Keratinocyte (primary cell): Measurements from ENCODE around the gene ZNF44. TPM values are rescaled to one million over a fixed set of nuclear protein-coding genes. Genes with fewer than 3 reads are reported as not detected.

Source experiments
- DNase-seq: peaks from one replicate; pipeline ENCODE4 v3.0.0-alpha.2; 2011; ENCODE audit warnings: low read depth, missing footprints, low spot score
- FAIRE-seq: peaks from 2 replicates; lab custom pipeline; 2011; peaks lifted over from hg19 to GRCh38; lab: Jason Lieb, UNC
- H2AFZ ChIP-seq: 2 replicates; pipeline ENCODE4 v1.6.0; 2012; ENCODE audit warnings: low read length, control low read depth, inconsistent platforms; ENCODE audit not compliant: control insufficient read depth
- H3K27ac ChIP-seq: 2 replicates; pipeline ENCODE4 v1.5.1; 2011; ENCODE audit warnings: low read length; ENCODE audit not compliant: control insufficient read depth, insufficient read depth
- H3K27me3 ChIP-seq: 3 replicates; pipeline ENCODE4 v1.6.0; 2011; ENCODE audit warnings: low read length; ENCODE audit not compliant: control insufficient read depth, insufficient read depth; ENCODE audit errors: extremely low read depth
- H3K36me3 ChIP-seq, 2 experiments: 2 replicates in 1 of 2; 3 replicates in 1 of 2; pipeline ENCODE4 v1.5.1; 2011; ENCODE audit warnings: low read length in 2 of 2, mild to moderate bottlenecking in 1 of 2; ENCODE audit not compliant: control insufficient read depth in 2 of 2, insufficient read depth in 2 of 2; ENCODE audit errors: extremely low read depth in 1 of 2
- H3K4me1 ChIP-seq: 3 replicates; pipeline ENCODE4 v1.5.1; 2011; ENCODE audit warnings: low read length; ENCODE audit not compliant: control insufficient read depth, insufficient read depth; ENCODE audit errors: extremely low read depth
- H3K4me2 ChIP-seq: 3 replicates; pipeline ENCODE4 v1.6.0; 2011; ENCODE audit warnings: low read depth, low read length; ENCODE audit not compliant: control insufficient read depth, insufficient read depth; ENCODE audit errors: extremely low read depth
- H3K4me3 ChIP-seq, 3 experiments: fragments of 200-600 bp in 1 of 3; sonication (generic) in 1 of 3; 2 replicates in 2 of 3; 3 replicates in 1 of 3; pipeline ENCODE4 v1.5.1; 2011 to 2016; ENCODE audit warnings: low read length in 3 of 3, mild to moderate bottlenecking in 3 of 3, control low read depth in 2 of 3, inconsistent platforms in 1 of 3, low read depth in 1 of 3, mixed read lengths in 1 of 3, mixed run types in 1 of 3, moderate library complexity in 1 of 3; ENCODE audit not compliant: control insufficient read depth in 2 of 3, insufficient read depth in 2 of 3; ENCODE audit errors: extremely low read depth in 1 of 3
- H3K79me2 ChIP-seq: 2 replicates; pipeline ENCODE4 v1.6.0; 2012; ENCODE audit warnings: low read length; ENCODE audit not compliant: control insufficient read depth, insufficient read depth
- H3K9ac ChIP-seq: 3 replicates; pipeline ENCODE4 v1.6.0; 2011; ENCODE audit warnings: low read length; ENCODE audit not compliant: control insufficient read depth, insufficient read depth; ENCODE audit errors: extremely low read depth
- H3K9me1 ChIP-seq: 3 replicates; pipeline ENCODE4 v1.6.0; 2011; ENCODE audit warnings: low read length; ENCODE audit not compliant: control insufficient read depth, insufficient read depth; ENCODE audit errors: extremely low read depth
- H3K9me3 ChIP-seq: 2 replicates; pipeline ENCODE4 v1.5.1; 2012; ENCODE audit warnings: low read depth, low read length; ENCODE audit not compliant: control insufficient read depth
- H4K20me1 ChIP-seq: 3 replicates; pipeline ENCODE4 v1.6.0; 2011; ENCODE audit warnings: low read length; ENCODE audit not compliant: control insufficient read depth, insufficient read depth; ENCODE audit errors: extremely low read depth
- EZH2 ChIP-seq: IDR thresholded peaks from one replicate; pipeline ENCODE4 v1.6.1; 2012; ENCODE audit warnings: inconsistent platforms, mild to moderate bottlenecking, low read length, moderate library complexity
- dilution Hi-C: fragments of 300-500 bp; cut with MboI; formaldehyde crosslinking; loops from one replicate; pipeline ENCODE4 v1.7.0; 2020; ENCODE audit warnings: low sequenced_read_pairs; ENCODE audit not compliant: extremely low pct_ligation_motif_present
- polyA plus RNA-seq, 5 experiments: library from polyadenylated mRNA; depleted of rRNA in 3 of 5; stranded (reverse) in 3 of 5; stranded (forward) in 1 of 5; unstranded in 1 of 5; fragments of >200 nt; gene quantifications; 1 replicate in 1 of 5; 2 replicates in 3 of 5; 3 replicates in 1 of 5; pipeline versions ENCODE4 v1.2.1 to v1.2.3, GENCODE V29; 2011 to 2012; ENCODE audit warnings: missing spikeins in 2 of 5, low read depth in 1 of 5, low replicate concordance in 1 of 5
- TF ChIP-seq, protein P1 (sequence below), 3 experiments: IDR thresholded peaks in 1 of 3; conservative IDR thresholded peaks in 1 of 3; optimal IDR thresholded peaks in 1 of 3; 2 replicates in 2 of 3; 3 replicates in 1 of 3; pipeline versions ENCODE3 to v1.5.1; 2011; ENCODE audit warnings: low read length in 3 of 3, mild to moderate bottlenecking in 3 of 3, moderate library complexity in 2 of 3, control low read depth in 1 of 3, inconsistent platforms in 1 of 3; ENCODE audit not compliant: insufficient read depth in 2 of 3; ENCODE audit errors: extremely low read depth in 1 of 3

ZNF44 gene
- polyA plus RNA-seq, 1 donor (not counting 4 experiments of a cell fraction or from before 2014, with no cell fraction given), result 5.2 TPM

DNA sequence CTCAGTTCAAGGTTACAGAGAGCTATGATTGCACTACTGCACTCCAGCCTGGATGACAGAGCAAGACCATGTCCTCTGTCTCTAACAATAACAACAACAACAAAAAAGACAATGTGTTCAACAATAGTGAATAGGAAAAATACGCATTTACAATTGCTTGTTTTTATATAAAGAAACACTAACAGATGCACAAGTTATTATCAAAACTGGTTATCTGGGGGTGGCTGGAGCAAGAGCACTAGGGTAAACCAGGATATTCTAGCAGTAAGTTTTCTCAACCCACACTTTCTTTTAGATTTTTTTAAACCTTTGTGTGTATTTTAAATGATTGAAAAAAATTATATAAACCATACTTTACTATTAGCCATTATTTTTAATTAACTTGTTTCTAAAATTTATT lies 33.1 kb downstream of the ZNF44 start:
- Histone ChIP-seq H3K9me3 (peaks cover 2% of the 10 kb centered on the region), H3K79me2 (no peaks in the 10 kb centered on the region)

DNA sequence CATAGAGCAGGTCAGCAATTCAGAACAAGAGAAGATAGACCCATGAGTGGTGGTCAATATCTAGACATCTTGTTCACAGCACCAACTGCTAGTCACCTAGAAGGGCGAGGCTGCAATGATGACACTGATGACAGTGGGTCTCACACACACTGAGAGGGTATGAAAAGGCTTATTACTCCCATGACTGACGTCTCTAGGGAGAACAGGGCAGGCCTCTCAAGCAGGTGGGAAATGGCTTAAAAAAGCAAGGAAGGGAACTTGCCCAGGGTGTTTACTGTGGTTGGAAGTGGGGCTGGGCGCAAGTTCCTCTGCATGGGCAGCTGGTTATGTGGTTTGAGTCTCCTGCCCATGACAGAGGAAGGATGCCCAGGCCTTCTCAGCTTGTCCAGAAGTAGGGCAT lies 33.8 kb downstream of the ZNF44 start:
- Histone ChIP-seq H3K9ac (no peak overlapping the region), H3K36me3 (no peaks in the 10 kb centered on the region), H3K4me2 (no peak overlapping the region), H3K4me3 (no peak overlapping the region), H3K9me3 (no peaks in the 10 kb centered on the region), H3K4me1 (no peaks in the 10 kb centered on the region), H3K9me1 (no peaks in the 10 kb centered on the region), H3K27me3 (no peaks in the 10 kb centered on the region), H3K79me2 (no peaks in the 10 kb centered on the region), H4K20me1 (no peaks in the 10 kb centered on the region), H3K27ac (no peak overlapping the region), H2AFZ (no peak overlapping the region)
- dilution Hi-C loops, result no loop called here
- no peak for FAIRE-seq
- no peak for DNase-seq
- TF ChIP-seq, protein P1, sequence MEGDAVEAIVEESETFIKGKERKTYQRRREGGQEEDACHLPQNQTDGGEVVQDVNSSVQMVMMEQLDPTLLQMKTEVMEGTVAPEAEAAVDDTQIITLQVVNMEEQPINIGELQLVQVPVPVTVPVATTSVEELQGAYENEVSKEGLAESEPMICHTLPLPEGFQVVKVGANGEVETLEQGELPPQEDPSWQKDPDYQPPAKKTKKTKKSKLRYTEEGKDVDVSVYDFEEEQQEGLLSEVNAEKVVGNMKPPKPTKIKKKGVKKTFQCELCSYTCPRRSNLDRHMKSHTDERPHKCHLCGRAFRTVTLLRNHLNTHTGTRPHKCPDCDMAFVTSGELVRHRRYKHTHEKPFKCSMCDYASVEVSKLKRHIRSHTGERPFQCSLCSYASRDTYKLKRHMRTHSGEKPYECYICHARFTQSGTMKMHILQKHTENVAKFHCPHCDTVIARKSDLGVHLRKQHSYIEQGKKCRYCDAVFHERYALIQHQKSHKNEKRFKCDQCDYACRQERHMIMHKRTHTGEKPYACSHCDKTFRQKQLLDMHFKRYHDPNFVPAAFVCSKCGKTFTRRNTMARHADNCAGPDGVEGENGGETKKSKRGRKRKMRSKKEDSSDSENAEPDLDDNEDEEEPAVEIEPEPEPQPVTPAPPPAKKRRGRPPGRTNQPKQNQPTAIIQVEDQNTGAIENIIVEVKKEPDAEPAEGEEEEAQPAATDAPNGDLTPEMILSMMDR (optimal IDR thresholded peaks at IDR 0.05 in 1 of 3, IDR thresholded peaks at IDR 0.05 in 1 of 3, conservative IDR thresholded peaks at IDR 0.05 in 1 of 3; ENCODE audit: extremely low read depth in 1 of 3, insufficient read depth in 2 of 3, low read length in 3 of 3), result no peak
- no peak for TF ChIP-seq EZH2

More for the DNA sequence above, 33.1 kb downstream of the ZNF44 start:
- H3K4me1 ChIP-seq, result no peaks in the 10 kb centered on the region
- H3K4me2 ChIP-seq, result no peak overlapping the region
- H3K9me1 ChIP-seq, result no peaks in the 10 kb centered on the region
- FAIRE-seq, result no peak
- no peak overlapping the region for H3K27ac ChIP-seq
- H3K9ac ChIP-seq, result no peak overlapping the region
- no peak overlapping the region for H2AFZ ChIP-seq
- H3K27me3 ChIP-seq, result no peaks in the 10 kb centered on the region
- no peak overlapping the region for H3K4me3 ChIP-seq
- no peaks in the 10 kb centered on the region for H3K36me3 ChIP-seq
- dilution Hi-C loops, result no loop called here
- no peaks in the 10 kb centered on the region for H4K20me1 ChIP-seq
- no peak for DNase-seq
- TF ChIP-seq, protein P1 (optimal IDR thresholded peaks at IDR 0.05 in 1 of 3, IDR thresholded peaks at IDR 0.05 in 1 of 3, conservative IDR thresholded peaks at IDR 0.05 in 1 of 3; ENCODE audit: extremely low read depth in 1 of 3, insufficient read depth in 2 of 3, low read length in 3 of 3), result no peak
- TF ChIP-seq EZH2, result no peak
